Ectodermal cell (in vitro differentiated cells): ENCODE measurements around the gene TEX30.
A peak's percentile ranks its signal among the peaks of the same experiment; 100 is the strongest.

ENCODE experiments used
- H3K27ac ChIP-seq: 2 replicates; pipeline ENCODE4 v1.7.0; 2013; ENCODE audit warnings: mild to moderate bottlenecking, low read depth, low read length; ENCODE audit not compliant: insufficient read depth, poor library complexity, severe bottlenecking
- H3K27me3 ChIP-seq: 2 replicates; pipeline ENCODE4 v1.7.0; 2013; ENCODE audit warnings: mild to moderate bottlenecking, low read length; ENCODE audit not compliant: insufficient read depth, control insufficient read depth, poor library complexity, severe bottlenecking
- H3K36me3 ChIP-seq: one replicate; pipeline ENCODE4 v1.7.0; 2013; ENCODE audit warnings: low read length; ENCODE audit not compliant: control insufficient read depth, insufficient read depth
- H3K4me1 ChIP-seq: one replicate; pipeline ENCODE4 v1.7.0; 2013; ENCODE audit warnings: low read length; ENCODE audit not compliant: control insufficient read depth, insufficient read depth
- H3K4me3 ChIP-seq: 2 replicates; pipeline ENCODE4 v1.7.0; 2013; ENCODE audit warnings: low read depth, low read length, control low read depth; ENCODE audit not compliant: insufficient read depth
- H3K9me3 ChIP-seq: 2 replicates; pipeline ENCODE4 v1.7.0; 2013; ENCODE audit warnings: mild to moderate bottlenecking, low read length, moderate library complexity; ENCODE audit not compliant: control insufficient read depth
- WGBS, 2 experiments: methylation state at CpG; one replicate each; pipeline ENCODE4 v1.1.7; 2013; ENCODE audit warnings: missing lambda C conversion rate in 2 of 2; 5-methylcytosine and 5-hydroxymethylcytosine counted together

TEX30 gene

GRCh38 chr13:102779436-102780159, 6.0 kb upstream of the TEX30 start:
- 91 to 92% methylated on average over 5 of the region's 5 CpGs for WGBS, 2 experiments
- H3K9me3 ChIP-seq, result no peaks in the 10 kb centered on the region
- no peaks in the 10 kb centered on the region for H3K4me1 ChIP-seq
- H3K27me3 ChIP-seq, result no peaks in the 10 kb centered on the region
- no peak overlapping the region for H3K4me3 ChIP-seq
- H3K27ac ChIP-seq, result no peak overlapping the region
- peaks cover 8% of the 10 kb centered on the region for H3K36me3 ChIP-seq

DNA sequence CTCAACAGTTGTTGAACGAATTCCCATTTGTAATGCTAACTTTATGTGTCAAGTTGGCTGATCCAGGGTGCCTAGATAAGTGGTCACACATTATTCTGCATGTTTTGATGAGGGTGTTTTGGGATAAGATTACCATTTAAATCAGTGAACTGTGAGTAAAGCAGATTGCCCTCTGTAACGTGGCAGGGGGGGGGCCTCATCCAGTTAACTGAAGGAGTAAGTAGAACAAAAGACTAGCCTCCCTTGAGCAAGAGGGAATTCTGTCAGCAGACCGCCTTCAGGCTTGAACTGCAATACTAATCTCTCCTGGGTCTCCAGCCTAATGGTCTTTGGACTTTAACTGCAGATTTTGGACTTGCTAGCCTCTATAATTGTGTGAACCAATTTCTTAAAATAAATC, 4.2 kb upstream of the TEX30 start:
- H3K27ac ChIP-seq, result no peak overlapping the region
- no peak overlapping the region for H3K4me3 ChIP-seq
- H3K9me3 ChIP-seq, result no peaks in the 10 kb centered on the region
- H3K27me3 ChIP-seq, result peaks cover 9% of the 10 kb centered on the region
- H3K36me3 ChIP-seq, result peaks cover 8% of the 10 kb centered on the region
- 70 to 78% methylated on average over 3 of the region's 3 CpGs for WGBS, 2 experiments
- H3K4me1 ChIP-seq, result no peaks in the 10 kb centered on the region

DNA sequence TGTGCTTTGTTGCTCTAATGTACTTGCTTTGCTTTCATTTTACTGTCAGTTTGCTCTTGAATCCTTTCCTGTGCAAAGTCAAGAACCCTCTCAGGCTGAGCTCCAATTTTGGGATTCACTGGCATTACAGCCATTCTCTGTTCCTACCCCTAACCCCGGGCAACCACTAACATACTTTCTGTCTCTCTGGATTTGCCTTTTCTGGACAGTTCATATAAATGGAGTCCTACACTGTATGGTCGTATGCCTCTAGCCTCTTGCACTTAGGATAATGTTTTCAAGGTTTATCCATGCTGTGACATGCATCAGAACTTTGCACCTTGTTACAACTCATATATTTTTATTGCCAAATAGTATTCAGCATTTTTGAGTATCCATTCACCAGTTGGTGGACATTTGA, 2.7 kb upstream of the TEX30 start:
- H3K9me3 ChIP-seq, result no peaks in the 10 kb centered on the region
- no peaks in the 10 kb centered on the region for H3K36me3 ChIP-seq
- WGBS, 2 experiments, result 90 to 92% methylated on average over 2 of the region's 2 CpGs
- no peaks in the 10 kb centered on the region for H3K4me1 ChIP-seq
- H3K27ac ChIP-seq, result no peak overlapping the region
- H3K27me3 ChIP-seq, result peaks cover 10% of the 10 kb centered on the region
- no peak overlapping the region for H3K4me3 ChIP-seq

DNA sequence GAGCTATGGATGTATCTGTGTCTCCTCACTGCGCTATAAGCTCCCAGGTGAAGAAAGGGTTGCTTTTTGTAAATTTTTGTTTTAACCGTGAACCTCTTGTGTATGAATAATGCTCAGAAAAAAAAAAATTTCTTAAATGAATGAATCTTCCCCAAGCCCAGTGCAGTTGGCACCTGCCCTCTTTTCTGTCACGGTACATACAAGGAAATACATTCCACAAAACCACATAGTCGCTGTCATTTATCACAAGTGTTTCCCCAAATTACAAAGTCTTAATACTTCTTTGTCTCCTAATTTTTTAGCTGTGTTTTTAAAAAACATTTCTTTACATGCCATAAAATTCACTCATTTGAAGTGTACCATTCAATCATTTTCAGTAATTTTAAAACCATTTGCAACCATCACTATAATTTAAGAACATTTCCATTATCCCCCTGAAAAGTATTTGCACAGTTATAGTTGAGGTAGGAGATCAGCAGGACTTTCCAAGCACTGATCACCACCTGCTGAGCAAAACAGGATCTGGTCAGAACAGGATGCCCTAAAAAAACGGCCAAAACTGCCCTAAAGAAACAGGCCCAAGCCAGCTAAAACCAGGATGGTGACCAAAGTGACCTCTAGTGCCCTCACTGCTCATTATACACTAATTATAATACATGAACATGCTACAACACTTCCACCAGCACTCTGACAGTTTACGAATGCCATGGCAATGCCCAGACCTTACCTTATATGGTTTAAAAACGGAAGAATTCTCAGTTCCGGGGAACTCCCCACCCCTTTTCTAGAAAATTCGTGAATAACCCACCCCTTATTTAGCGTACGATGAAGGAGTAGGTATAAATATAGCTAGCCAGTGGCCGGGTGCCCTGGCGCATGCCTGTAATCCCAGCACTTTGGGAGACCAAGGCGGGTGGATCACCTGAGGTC, 1.3 kb upstream of the TEX30 start:
- Histone ChIP-seq H3K27me3 (peaks cover 10% of the 10 kb centered on the region), H3K4me3 (no peak overlapping the region), H3K27ac (no peak overlapping the region), H3K36me3 (no peaks in the 10 kb centered on the region), H3K4me1 (no peaks in the 10 kb centered on the region), H3K9me3 (no peaks in the 10 kb centered on the region)
- 92 to 94% methylated on average over 14 of the region's 14 CpGs for WGBS, 2 experiments

DNA sequence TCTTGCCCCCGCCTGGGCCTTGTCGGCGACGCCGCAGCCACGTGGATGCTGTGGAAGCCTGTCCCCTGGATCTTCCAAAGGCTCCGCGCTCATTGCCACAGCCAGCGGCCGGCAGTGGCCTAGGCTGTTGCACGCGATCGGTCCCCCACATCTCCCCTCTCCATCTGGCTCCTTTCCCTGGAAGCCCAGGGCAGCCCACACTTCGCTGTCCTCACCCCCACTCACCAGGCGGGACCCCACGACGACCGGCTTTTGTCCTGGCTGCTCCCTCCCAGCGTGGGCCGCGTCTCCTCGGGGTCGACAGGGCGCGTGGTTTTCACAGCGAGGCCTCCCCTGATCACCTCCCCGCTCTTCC, 605 bp upstream of the TEX30 start:
- Histone ChIP-seq H3K27ac (no peak overlapping the region), H3K9me3 (no peaks in the 10 kb centered on the region), H3K4me3 (peak overlapping the region; percentile 66), H3K36me3 (no peaks in the 10 kb centered on the region), H3K4me1 (no peaks in the 10 kb centered on the region), H3K27me3 (peaks cover 10% of the 10 kb centered on the region)
- 94 to 96% methylated on average over 27 of the region's 27 CpGs for WGBS, 2 experiments

DNA sequence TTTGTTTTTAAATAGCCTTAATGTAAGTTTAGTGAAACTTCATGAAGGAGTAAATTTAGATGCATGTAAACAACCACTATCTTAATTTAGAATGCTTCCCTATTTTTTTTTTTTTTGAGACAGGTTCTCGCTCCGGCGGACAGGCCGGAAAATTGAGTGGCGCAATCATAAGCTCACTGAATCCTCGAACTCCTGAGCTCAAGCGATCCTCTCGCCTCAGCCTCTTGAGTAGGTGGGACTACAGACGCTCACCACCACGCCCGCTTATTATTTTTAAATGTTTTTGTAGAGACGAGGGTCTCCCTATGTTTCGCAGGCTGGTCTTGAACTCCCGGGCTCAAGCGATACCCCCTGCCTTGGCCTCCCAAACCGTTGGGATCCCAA, 1.6 kb downstream of the TEX30 start:
- Histone ChIP-seq H3K4me3 (no peak overlapping the region), H3K27me3 (peaks cover 10% of the 10 kb centered on the region), H3K27ac (no peak overlapping the region), H3K9me3 (no peaks in the 10 kb centered on the region), H3K4me1 (no peaks in the 10 kb centered on the region), H3K36me3 (no peaks in the 10 kb centered on the region)
- WGBS, 2 experiments, result 95% methylated on average over 16 of the region's 16 CpGs

DNA sequence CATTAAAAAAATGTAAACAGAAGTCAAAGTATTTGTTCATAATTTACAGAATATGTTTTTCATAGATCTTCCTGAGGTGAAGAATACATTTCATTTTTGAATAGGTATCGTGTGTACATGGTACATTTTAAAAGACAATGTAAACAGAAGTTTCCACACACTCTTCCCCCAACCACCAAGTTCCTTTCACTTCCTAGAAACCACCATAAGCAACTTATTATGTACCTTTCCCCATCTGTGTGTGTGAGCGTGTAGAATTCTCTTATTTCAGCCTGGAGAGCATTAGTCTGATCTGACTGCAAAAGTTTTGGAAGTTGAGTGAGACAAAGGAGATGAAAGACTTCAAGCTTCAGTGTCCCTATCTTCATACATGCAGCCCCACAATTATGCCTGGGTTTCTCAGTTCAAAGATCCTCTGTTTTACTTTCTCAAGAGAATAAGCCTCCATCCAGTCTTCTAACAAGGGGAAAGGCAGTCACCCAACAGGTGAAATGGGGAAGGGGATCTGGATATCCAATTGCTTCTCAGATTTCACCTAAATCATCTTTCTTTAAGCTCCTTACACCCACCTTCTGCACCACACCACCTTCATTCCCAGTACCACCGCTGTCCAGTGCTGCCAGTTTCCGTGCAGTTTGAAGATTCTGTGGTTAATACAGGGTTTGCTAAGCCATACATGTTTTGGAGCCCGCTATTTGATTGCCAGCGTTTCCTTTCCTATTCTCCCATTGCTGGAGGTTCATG, 2.1 kb downstream of the TEX30 start:
- H3K4me1 ChIP-seq, result no peaks in the 10 kb centered on the region
- no peak overlapping the region for H3K4me3 ChIP-seq
- H3K27ac ChIP-seq, result no peak overlapping the region
- peaks cover 10% of the 10 kb centered on the region for H3K27me3 ChIP-seq
- H3K36me3 ChIP-seq, result no peaks in the 10 kb centered on the region
- 90 to 96% methylated on average over 5 of the region's 6 CpGs for WGBS, 2 experiments
- H3K9me3 ChIP-seq, result no peaks in the 10 kb centered on the region

GRCh38 chr13:102770435-102770834, 3.2 kb downstream of the TEX30 start:
- Histone ChIP-seq H3K9me3 (no peaks in the 10 kb centered on the region), H3K4me1 (no peaks in the 10 kb centered on the region), H3K36me3 (no peaks in the 10 kb centered on the region), H3K4me3 (no peak overlapping the region), H3K27ac (no peak overlapping the region), H3K27me3 (peaks cover 10% of the 10 kb centered on the region)
- WGBS, 2 experiments, result 92 to 93% methylated on average over 2 of the region's 2 CpGs

DNA sequence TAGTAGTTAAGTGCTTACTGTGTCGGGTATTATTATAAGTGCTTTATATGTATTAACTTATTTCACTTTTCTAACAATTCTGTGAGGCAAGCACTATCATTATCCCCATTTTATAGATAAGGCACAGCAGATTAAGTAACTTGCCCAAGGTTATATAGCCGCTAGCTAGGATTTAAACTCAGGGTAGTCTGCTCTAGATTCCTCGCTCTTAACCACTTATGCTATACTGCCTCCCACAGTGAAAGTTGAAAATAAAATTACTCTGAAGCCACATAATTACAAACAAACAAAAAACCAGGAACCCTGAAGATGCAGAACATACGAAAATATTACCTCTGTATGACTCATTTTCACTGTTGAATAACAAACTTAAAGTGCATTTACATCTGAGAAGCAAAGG, 3.9 kb downstream of the TEX30 start:
- no peaks in the 10 kb centered on the region for H3K9me3 ChIP-seq
- no peak overlapping the region for H3K27ac ChIP-seq
- WGBS, 2 experiments, result 83 to 84% methylated on average over 3 of the region's 4 CpGs
- H3K4me1 ChIP-seq, result no peaks in the 10 kb centered on the region
- H3K36me3 ChIP-seq, result no peaks in the 10 kb centered on the region
- peaks cover 10% of the 10 kb centered on the region for H3K27me3 ChIP-seq
- no peak overlapping the region for H3K4me3 ChIP-seq

DNA sequence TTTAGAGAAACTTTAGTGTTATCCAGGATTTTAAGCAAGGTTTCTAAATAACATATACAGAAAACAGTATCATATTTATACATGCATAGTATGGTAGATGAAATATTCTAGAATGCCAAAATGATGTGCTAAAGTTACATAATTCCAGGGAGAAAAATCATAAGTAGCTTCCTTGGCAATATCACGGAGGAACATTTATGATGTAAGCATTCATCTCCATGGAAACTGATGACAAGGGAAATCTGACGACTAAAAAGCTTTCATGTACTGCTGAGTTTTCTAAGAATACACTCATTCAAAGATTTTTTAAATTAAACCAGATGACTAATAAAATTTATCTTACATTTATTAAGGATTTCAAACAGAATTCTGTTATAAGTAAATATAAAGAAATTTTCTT, 4.7 kb downstream of the TEX30 start:
- 92 to 100% methylated on average over 1 to 2 of the region's 2 CpGs for WGBS, 2 experiments
- Histone ChIP-seq H3K4me3 (no peak overlapping the region), H3K4me1 (no peaks in the 10 kb centered on the region), H3K36me3 (no peaks in the 10 kb centered on the region), H3K27me3 (peaks cover 8% of the 10 kb centered on the region), H3K27ac (no peak overlapping the region), H3K9me3 (no peaks in the 10 kb centered on the region)
